Adipocyte (in vitro differentiated cells): Measurements from ENCODE around the gene KNL1.
"Not testable (repeated sequence)": the region's sequence is repeated elsewhere in the genome, so short reads cannot be mapped to it uniquely, and the experiment has no call there.

ENCODE experiments used
- DNase-seq: peaks from one replicate; pipeline ENCODE4 v3.0.0-alpha.2; 2015; ENCODE audit warnings: low read depth
- H3K27me3 ChIP-seq: replicated peaks from 2 replicates; pipeline ENCODE4 v1.7.0; 2013; ENCODE audit warnings: mild to moderate bottlenecking, low read length, moderate library complexity; ENCODE audit not compliant: control insufficient read depth, insufficient read depth
- H3K36me3 ChIP-seq: 2 replicates; pipeline ENCODE4 v1.7.0; 2013; ENCODE audit warnings: low read length, mild to moderate bottlenecking, moderate library complexity; ENCODE audit not compliant: control insufficient read depth, insufficient read depth, severe bottlenecking
- H3K4me1 ChIP-seq: 2 replicates; pipeline ENCODE4 v1.7.0; 2013; ENCODE audit warnings: mild to moderate bottlenecking, low read length, moderate library complexity; ENCODE audit not compliant: control insufficient read depth, insufficient read depth
- H3K4me3 ChIP-seq: 2 replicates; pipeline ENCODE4 v1.7.0; 2013; ENCODE audit warnings: mild to moderate bottlenecking, low read length, moderate library complexity
- H3K9ac ChIP-seq: 2 replicates; pipeline ENCODE4 v1.7.0; 2013; ENCODE audit warnings: mild to moderate bottlenecking, low read length, moderate library complexity
- H3K9me3 ChIP-seq: 2 replicates; pipeline ENCODE4 v1.7.0; 2013; ENCODE audit warnings: mild to moderate bottlenecking, low read length, moderate library complexity; ENCODE audit not compliant: control insufficient read depth

KNL1 gene

DNA sequence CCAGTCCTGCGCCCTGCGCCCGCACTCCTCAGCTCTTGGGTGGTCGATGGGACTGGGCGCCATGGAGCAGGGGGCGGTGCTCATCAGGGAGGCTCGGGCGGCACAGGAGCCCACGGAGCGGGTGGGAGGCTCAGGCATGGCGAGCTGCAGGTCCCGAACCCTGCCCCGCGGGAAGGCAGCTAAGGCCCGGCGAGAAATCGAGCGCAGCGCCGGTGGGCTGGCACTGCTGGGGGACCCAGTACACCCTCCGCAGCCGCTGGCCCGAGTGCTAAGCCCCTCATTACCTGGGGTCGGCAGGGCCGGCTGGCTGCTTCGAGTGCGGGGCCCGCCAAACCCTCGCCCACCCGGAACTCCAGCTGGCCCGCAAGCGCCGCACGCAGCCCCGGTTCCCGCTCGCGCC lies 82.9 kb downstream of the KNL1 start:
- H3K9me3 ChIP-seq, H3K4me3 ChIP-seq, H3K4me1 ChIP-seq, H3K36me3 ChIP-seq, DNase-seq, H3K27me3 ChIP-seq, H3K9ac ChIP-seq: not testable (repeated sequence)

- no peak for DNase-seq
- Histone ChIP-seq H3K9me3 (no peaks in the 10 kb centered on the region), H3K27me3 (no peaks in the 10 kb centered on the region), H3K36me3 (no peaks in the 10 kb centered on the region), H3K4me3 (no peak overlapping the region), H3K4me1 (peaks cover 4% of the 10 kb centered on the region), H3K9ac (no peak overlapping the region)
These were observed 86.1 kb downstream of the KNL1 start for GRCh38 chr15:40680151-40680550.

GRCh38 chr15:40680959-40681358 lies 86.9 kb downstream of the KNL1 start:
- H3K9me3 ChIP-seq, H3K4me3 ChIP-seq, H3K36me3 ChIP-seq, DNase-seq, H3K9ac ChIP-seq, H3K4me1 ChIP-seq, H3K27me3 ChIP-seq: not testable (repeated sequence)

- no peak for DNase-seq
- Histone ChIP-seq H3K27me3 (no peaks in the 10 kb centered on the region), H3K36me3 (no peaks in the 10 kb centered on the region), H3K9ac (no peak overlapping the region), H3K9me3 (no peaks in the 10 kb centered on the region), H3K4me3 (no peak overlapping the region), H3K4me1 (peaks cover 5% of the 10 kb centered on the region)
These were observed 90.3 kb downstream of the KNL1 start for GRCh38 chr15:40684381-40684780.

DNA sequence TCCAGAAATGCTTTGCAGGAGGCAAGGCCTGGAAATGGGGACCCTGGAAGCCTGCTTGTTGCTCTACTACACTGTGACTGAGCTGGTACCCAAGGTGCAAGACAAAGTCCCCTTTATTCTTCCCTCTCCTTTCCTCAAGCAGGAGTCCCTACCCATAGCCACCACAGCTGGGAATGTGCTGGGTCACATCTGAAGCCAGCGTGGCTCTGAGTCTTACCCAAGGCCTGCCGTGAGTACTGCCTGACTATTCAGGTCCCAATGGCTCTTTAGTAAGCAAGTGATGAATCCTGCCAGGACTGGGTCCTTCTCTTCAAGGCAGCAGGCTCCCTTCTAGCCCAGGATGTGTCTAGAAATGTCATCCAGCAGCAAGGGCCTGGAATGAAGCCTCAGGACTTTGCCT lies 91.3 kb downstream of the KNL1 start:
- no peaks in the 10 kb centered on the region for H3K9me3 ChIP-seq
- H3K27me3 ChIP-seq: no peaks in the 10 kb centered on the region
- H3K9ac ChIP-seq: no peak overlapping the region
- no peak overlapping the region for H3K4me3 ChIP-seq
- no peaks in the 10 kb centered on the region for H3K36me3 ChIP-seq
- H3K4me1 ChIP-seq: peaks cover 5% of the 10 kb centered on the region
- no peak for DNase-seq

DNA sequence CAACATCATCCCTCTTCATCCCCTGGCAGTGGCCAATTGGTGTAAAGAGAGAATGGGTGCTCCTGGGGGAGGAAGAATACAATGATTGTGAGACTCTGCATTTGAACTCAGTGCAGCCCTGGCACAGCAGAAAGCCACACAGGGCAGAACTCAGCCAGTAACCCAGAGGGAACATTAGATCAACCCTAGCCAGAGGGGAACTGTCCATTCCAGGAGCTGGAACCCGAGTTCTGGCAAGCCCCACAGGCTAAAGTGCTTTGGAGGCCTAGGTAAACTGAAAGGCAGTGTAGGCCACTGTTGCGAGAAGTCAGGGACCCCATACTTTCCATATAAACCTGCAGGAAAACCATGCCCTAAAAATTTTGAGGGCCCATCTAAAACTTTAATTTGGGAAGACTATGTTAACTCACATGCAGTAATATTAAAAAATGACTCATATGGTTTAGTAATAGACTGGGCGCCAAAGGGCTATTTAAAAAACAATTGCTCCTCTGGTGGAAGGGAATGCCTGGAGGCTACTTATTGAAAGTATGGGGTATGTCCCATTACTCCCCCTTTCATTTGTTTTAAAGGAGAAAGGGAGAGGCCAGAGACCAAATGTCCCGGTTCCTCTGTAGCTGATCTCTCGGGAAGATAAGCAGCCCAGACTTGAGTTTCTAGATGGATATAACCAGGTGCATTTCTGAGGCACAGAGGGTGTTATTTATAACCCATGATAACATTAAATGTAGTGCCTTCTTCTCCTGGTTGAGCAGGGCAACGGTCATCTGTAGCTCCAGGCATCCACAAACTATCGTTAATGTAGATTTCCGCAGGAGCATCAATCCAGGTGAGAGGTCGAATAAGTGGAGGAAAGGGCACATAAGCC lies 95.1 kb downstream of the KNL1 start:
- no peak overlapping the region for H3K9ac ChIP-seq
- no peaks in the 10 kb centered on the region for H3K27me3 ChIP-seq
- DNase-seq: no peak
- H3K4me1 ChIP-seq: peaks cover 13% of the 10 kb centered on the region
- H3K4me3 ChIP-seq: no peak overlapping the region
- H3K36me3 ChIP-seq: peaks cover 3% of the 10 kb centered on the region
- no peaks in the 10 kb centered on the region for H3K9me3 ChIP-seq

GRCh38 chr15:40691737-40692136 lies 97.7 kb downstream of the KNL1 start:
- no peak for DNase-seq
- no peaks in the 10 kb centered on the region for H3K27me3 ChIP-seq

DNA sequence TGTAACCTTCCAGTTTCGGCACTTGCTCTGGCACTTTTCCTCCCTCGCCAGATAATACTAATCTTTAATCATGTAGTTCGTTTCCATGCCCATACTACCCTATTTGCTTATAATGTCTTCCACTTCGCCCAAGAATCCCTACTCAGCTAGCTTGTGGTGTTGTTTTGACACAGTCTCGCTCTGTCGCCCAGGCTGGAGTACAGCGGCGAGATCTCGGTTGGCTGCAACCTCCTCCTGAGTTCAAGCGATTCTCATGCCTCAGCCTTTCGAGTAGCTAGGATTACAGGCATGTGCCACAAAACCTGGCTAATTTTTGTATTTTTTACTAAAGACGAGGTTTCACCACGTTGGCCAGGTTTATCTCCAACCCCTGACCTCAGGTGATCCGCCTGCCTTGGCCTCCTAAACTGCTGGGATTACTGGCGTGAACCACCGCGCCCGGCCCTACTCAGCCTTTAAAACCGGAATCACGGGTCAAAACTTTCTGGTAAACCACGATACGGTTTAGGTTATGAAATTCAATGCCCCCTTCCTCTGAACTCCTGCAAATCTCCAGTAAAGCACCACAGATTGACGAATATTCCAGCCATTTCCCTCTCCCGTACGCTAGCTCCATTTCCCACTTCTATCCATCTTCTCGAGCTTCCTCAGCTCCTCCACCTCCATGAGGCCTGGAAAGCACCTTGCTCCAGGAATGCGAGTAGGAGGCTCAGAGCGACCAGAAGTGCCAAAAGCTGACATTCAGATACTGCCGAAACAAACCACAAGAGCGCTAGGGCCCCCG lies 100.0 kb downstream of the KNL1 start:
- Histone ChIP-seq H3K9ac (peak overlapping the region; percentile 97), H3K9me3 (no peaks in the 10 kb centered on the region), H3K36me3 (peaks cover 3% of the 10 kb centered on the region), H3K4me3 (peak overlapping the region; percentile 99), H3K4me1 (peaks cover 11% of the 10 kb centered on the region), H3K27me3 (no peaks in the 10 kb centered on the region)
- DNase-seq: no peak

More at GRCh38 chr15:40691737-40692136, 97.7 kb downstream of the KNL1 start:
- H3K4me1 ChIP-seq: peaks cover 16% of the 10 kb centered on the region
- no peak overlapping the region for H3K4me3 ChIP-seq
- H3K36me3 ChIP-seq: peaks cover 3% of the 10 kb centered on the region
- H3K9ac ChIP-seq: no peak overlapping the region
- H3K9me3 ChIP-seq: no peaks in the 10 kb centered on the region

GRCh38 chr15:40694688-40695468 lies 100.8 kb downstream of the KNL1 start, which contains the start of gene RAD51:
RAD51 (plus strand) TSS chr15:40695174; CDS start chr15:40698759, 3,585 bp downstream.
- H3K9ac ChIP-seq: peak within 1 kb of the TSS; percentile 97
- H3K27me3 ChIP-seq: no peaks in the 10 kb centered on the region
- H3K4me1 ChIP-seq: peaks cover 10% of the 10 kb centered on the region
- peak; percentile 99 for DNase-seq
- peaks cover 3% of the 10 kb centered on the region for H3K36me3 ChIP-seq
- H3K9me3 ChIP-seq: no peaks in the 10 kb centered on the region
- H3K4me3 ChIP-seq: peak within 1 kb of the TSS; percentile 99

GRCh38 chr15:40695469-40695890 lies 101.4 kb downstream of the KNL1 start:
- no peaks in the 10 kb centered on the region for H3K27me3 ChIP-seq
- peaks cover 3% of the 10 kb centered on the region for H3K36me3 ChIP-seq
- H3K9ac ChIP-seq: peak overlapping the region; percentile 97
- H3K9me3 ChIP-seq: no peaks in the 10 kb centered on the region
- peak overlapping the region; percentile 99 for H3K4me3 ChIP-seq
- peaks cover 10% of the 10 kb centered on the region for H3K4me1 ChIP-seq
- peak; percentile 69 for DNase-seq

DNA sequence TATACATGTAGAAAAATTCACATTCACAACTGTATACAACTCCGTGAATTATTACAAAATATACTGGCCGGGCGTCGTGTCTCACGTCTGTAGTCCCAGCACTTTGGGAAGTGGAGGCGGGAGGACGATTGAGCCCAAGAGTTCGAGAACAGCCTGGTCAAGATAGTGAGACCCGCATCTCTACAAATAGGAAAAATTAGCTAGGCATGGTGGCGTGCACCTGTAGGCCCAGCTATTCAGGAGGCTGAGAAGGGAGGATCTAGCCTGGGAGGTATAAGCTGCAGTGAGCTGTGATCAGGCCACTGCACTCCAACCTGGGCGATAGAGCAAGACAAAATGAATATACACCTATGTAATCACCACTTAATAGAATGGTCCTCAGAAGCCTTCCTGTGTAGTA lies 102.2 kb downstream of the KNL1 start:
- peaks cover 10% of the 10 kb centered on the region for H3K4me1 ChIP-seq
- H3K36me3 ChIP-seq: peaks cover 3% of the 10 kb centered on the region
- H3K9ac ChIP-seq: peak overlapping the region; percentile 97
- no peaks in the 10 kb centered on the region for H3K27me3 ChIP-seq
- peak overlapping the region; percentile 99 for H3K4me3 ChIP-seq
- no peak for DNase-seq
- no peaks in the 10 kb centered on the region for H3K9me3 ChIP-seq
